CD4-positive, alpha-beta T cell treated with Interleukin-6 for 4 hours (primary cell): ENCODE measurements around the gene SPRED3.
"Not testable (repeated sequence)": the region's sequence is repeated elsewhere in the genome, so short reads cannot be mapped to it uniquely, and the experiment has no call there.

Experiments
- DNase-seq: peaks from one replicate; pipeline ENCODE4 v3.0.0-alpha.2; 2020; ENCODE audit warnings: mixed read lengths

SPRED3 gene

GRCh38 chr19:38392707-38393308 is 4.3 kb downstream of the SPRED3 start:
- no peak for DNase-seq

GRCh38 chr19:38394488-38394887 is 6.0 kb downstream of the SPRED3 start:
- DNase-seq, result peak; percentile 78

GRCh38 chr19:38395381-38396114 is 7.1 kb downstream of the SPRED3 start:
- peak; percentile 61 for DNase-seq

GRCh38 chr19:38399081-38399480 is 10.6 kb downstream of the SPRED3 start:
- no peak for DNase-seq

- no peak for DNase-seq
Observed at GRCh38 chr19:38399537-38399936, 11.0 kb downstream of the SPRED3 start.

- no peak for DNase-seq
Observed at GRCh38 chr19:38400361-38400760, 11.9 kb downstream of the SPRED3 start.

- no peak for DNase-seq
Observed at GRCh38 chr19:38401148-38401547, 12.7 kb downstream of the SPRED3 start.

- no peak for DNase-seq
Observed at GRCh38 chr19:38402623-38402966, 14.1 kb downstream of the SPRED3 start.

- DNase-seq, result peak; percentile 99
Observed at GRCh38 chr19:38402967-38403674, 14.6 kb downstream of the SPRED3 start, which contains the start of gene FAM98C. TSS of gene FAM98C (plus strand) at chr19:38403093. CDS start at chr19:38403154, 61 bp downstream.

GRCh38 chr19:38404858-38405257 is 16.4 kb downstream of the SPRED3 start:
- DNase-seq, result no peak

- no peak for DNase-seq
Observed at GRCh38 chr19:38405276-38405675, 16.8 kb downstream of the SPRED3 start.

GRCh38 chr19:38409631-38410133 is 21.2 kb downstream of the SPRED3 start:
- no peak for DNase-seq

GRCh38 chr19:38410407-38410806 is 21.9 kb downstream of the SPRED3 start:
- not testable (repeated sequence) for DNase-seq

- DNase-seq, result no peak
Observed at GRCh38 chr19:38411041-38411712, 22.7 kb downstream of the SPRED3 start.

GRCh38 chr19:38411898-38412297 is 23.4 kb downstream of the SPRED3 start:
- DNase-seq, result not testable (repeated sequence)

GRCh38 chr19:38412491-38412890 is 24.0 kb downstream of the SPRED3 start:
- no peak for DNase-seq

GRCh38 chr19:38412961-38413360 is 24.5 kb downstream of the SPRED3 start:
- DNase-seq, result no peak

GRCh38 chr19:38413416-38413815 is 24.9 kb downstream of the SPRED3 start:
- no peak for DNase-seq

- no peak for DNase-seq
Observed at GRCh38 chr19:38417146-38417543, 28.6 kb downstream of the SPRED3 start.

GRCh38 chr19:38417544-38418506 is 29.3 kb downstream of the SPRED3 start:
- DNase-seq, result peak; percentile 74

- DNase-seq, result no peak
Observed at GRCh38 chr19:38420935-38421334, 32.4 kb downstream of the SPRED3 start.

- no peak for DNase-seq
Observed at GRCh38 chr19:38421856-38422255, 33.4 kb downstream of the SPRED3 start.
